CMK (cell line): Measurements from ENCODE around the gene SIGLEC11.
"Not testable (repeated sequence)": the region's sequence is repeated elsewhere in the genome, so short reads cannot be mapped to it uniquely, and the experiment has no call there.

ENCODE experiments used
- DNase-seq: peaks from one replicate; pipeline ENCODE4 v3.0.0-alpha.2; 2010; ENCODE audit warnings: low read depth

The SIGLEC11 gene

DNA sequence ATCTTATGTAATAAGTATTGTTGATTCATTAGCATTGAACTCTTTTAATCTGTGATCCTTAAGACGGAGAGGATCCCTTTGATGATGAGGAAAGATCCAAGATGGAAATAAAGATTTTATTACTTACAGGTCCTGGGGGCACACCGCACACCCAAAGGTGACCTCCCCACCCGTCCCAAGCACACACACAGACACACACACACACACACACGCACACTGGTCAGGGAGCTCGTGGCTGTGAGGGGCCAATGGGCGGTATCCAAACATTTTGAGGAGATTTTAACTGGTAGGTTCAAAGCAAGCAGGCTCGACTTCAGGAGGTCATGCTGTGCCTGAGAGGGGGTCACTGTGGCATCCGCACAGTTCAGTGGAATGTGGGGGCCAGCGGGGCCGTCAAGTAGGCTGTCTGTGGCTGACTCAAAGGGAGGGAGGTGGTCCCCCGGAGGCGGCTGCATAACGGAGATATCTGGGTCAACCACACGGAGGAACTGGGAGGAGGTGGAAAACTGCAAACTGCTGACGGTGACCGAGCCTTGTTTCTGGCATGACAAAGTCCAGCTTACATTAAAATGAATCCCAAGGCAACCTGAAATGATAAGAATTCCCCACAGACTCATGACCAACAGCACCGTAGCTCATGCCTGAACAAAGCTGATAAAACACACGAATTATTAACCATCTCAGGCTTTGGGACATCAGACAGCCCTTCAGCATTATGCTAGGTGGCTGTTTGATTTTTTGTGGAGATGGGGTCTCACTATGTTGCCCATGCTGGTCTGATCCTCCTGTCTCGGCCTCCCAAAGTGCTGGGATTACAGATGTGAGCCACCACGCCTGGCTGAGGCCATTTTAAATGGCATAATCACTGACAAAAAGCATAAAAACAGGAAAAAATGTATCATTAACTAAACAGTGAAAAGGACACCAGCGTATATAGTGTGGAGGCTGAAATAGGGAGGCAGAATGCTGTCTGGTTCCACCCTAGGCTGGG, 20.9 kb upstream of the SIGLEC11 start:
- DNase-seq, result peak; percentile 77

DNA sequence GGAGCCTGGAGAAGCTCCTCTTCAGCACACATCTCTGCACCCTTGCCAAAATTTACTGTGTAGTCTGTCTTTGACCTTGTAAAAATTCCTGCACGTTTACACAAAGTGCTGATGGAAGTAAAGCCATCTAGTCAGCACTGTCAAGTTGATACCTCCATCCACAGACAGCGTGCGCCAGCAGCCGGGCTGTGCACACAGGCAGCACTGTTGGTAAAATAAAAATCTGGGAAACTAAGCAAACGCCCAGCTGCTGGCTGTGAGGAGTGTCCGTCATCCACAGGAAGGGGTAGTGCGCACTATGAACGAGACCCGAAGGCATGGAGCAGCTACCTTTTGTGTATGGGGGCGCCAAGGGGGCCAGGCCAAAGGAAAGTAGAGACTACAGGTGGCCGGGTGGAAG, 17.4 kb upstream of the SIGLEC11 start:
- DNase-seq, result no peak

- no peak for DNase-seq
Measured at GRCh38 chr19:49977881-49978280, 16.9 kb upstream of the SIGLEC11 start.

DNA sequence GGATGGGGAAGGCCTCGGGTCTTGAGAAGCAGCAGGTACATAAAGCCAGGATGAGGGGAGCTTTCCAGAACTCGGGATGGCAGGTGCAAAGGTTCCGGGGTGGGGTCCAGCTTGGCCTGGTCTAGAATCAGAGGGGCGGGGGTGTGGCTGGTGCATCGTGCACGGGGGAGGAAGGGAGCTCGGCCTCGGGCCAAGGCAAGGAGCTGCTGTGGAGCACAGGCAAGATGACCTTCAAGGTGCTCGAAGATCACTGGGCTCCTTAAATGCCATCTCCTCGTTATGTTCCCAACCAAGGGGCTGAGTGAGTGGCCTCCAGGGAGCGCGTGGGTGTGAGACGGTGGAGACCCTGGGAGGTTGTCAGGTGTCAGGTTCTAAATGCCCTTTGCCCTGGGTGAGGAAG, 16.1 kb upstream of the SIGLEC11 start:
- DNase-seq, result no peak

DNA sequence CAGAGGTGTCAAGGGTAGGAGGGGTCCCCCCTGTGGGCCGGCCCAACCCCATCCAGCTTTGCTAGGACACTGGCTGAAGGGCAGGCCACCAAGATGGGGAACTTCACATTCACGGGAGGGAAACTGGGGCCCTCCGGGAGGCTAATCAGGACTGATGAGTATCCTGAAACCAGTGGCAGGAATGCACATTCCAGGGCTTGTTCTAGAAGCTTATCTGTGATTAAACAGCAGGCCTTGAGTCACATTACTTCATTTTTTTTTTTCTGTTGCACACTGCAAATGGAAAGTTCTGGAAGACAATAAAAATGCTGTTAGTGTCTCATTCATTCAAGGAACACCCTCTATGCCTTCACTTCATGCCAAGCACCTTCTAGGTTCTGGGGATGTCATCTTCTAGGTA, 15.5 kb upstream of the SIGLEC11 start:
- DNase-seq, result no peak

GRCh38 chr19:49975051-49975450, 14.1 kb upstream of the SIGLEC11 start:
- no peak for DNase-seq

DNA sequence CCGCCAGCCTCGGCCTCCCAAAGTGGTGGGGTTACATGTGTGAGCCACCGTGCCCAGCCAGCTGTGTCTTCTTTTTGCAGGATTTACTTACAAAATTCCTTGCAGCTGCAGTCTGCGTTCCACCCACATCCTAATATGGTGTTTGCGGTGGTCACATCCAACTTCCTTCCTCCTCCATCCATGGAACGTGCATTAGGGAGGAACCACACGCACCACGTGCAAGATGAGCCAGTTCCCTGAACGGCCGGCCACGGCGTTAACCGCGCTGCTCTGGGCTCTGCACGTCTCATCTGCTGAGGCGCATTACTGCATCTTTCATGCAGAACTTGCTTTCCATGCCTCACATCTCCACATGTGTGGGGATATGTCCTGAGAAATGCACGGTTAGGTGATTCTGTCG, 13.0 kb upstream of the SIGLEC11 start:
- DNase-seq, result no peak

DNA sequence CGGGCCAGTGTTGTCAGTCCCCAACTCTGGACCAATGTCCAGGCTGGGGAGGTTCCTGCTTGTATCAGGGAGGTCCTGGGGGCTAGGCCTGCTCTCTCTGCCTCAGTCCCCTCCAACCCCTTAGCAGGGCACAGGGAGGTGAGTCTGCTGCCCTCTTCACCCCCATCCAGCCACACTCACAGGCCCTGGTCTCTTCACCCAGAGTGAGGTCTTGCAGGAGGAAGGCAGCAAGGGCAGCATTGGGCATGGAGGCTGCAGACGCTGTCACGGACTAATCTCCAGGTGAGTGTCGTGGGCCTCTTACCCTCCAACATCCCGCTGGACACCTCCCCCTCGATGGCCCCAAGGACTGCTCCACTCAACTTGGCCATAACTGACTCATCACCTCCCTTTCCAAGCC, 11.9 kb upstream of the SIGLEC11 start:
- no peak for DNase-seq

DNA sequence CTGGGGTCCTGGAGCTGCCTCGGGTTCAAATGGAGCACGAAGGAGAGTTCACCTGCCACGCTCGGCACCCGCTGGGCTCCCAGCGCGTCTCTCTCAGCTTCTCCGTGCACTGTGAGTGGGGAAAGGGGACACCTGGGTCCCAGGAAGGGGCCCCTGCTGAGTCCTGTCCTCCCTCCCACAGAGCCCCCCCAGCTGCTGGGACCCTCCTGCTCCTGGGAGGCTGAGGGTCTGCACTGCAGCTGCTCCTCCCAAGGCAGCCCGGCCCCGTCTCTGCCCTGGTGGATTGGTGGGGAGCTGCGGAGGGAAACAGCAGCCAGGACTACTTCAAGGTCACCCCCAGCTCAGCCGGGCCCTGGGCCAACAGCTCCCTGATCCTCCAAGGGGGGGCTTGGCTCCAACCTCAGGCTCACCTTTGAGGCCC, 11.0 kb upstream of the SIGLEC11 start:
- DNase-seq, result no peak

GRCh38 chr19:49969355-49969754, 8.4 kb upstream of the SIGLEC11 start:
- not testable (repeated sequence) for DNase-seq

- no peak for DNase-seq
Measured at GRCh38 chr19:49968279-49968922, 7.4 kb upstream of the SIGLEC11 start.

DNA sequence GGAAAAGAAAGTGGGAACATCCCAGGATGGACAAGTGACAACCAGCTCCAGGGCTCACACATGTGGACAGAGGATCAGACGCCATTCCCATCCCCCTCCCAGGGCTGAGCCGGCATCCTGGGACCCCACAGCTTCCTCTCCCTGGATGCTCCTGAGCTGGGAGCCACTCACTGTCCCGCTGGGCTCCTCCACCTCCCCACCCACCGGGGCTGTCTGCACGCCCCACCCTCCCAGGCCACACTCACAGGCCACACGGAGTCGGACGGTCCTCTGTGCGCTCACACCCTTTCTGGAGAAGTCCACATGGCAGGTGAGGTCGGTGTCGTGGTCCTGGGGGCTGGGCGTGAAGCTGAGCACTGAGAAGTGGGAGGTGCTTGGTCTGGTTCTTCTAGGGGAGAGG, 1.1 kb downstream of the SIGLEC11 start:
- DNase-seq, result not testable (repeated sequence)

DNA sequence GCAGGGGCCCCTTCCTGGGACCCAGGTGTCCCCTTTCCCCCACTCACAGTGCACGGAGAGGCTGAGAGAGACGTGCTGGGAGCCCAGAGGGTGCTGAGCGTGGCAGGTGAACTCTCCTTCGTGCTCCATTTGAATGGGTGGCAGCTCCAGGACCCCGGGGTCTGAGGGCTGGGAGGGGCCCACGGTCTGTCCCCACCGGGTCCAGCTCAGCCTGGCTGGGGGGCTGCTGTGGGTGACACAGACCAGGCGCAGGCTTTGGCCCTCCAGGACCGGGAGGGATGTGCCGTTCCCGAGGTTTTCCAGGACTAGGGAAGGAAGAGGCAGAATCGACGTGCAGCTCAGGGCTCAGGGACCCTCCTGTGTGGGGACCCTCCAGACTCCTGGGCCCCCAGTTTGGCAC, 2.4 kb downstream of the SIGLEC11 start:
- not testable (repeated sequence) for DNase-seq

- DNase-seq, result not testable (repeated sequence)
Measured at GRCh38 chr19:49958144-49958543, 2.8 kb downstream of the SIGLEC11 start.

DNA sequence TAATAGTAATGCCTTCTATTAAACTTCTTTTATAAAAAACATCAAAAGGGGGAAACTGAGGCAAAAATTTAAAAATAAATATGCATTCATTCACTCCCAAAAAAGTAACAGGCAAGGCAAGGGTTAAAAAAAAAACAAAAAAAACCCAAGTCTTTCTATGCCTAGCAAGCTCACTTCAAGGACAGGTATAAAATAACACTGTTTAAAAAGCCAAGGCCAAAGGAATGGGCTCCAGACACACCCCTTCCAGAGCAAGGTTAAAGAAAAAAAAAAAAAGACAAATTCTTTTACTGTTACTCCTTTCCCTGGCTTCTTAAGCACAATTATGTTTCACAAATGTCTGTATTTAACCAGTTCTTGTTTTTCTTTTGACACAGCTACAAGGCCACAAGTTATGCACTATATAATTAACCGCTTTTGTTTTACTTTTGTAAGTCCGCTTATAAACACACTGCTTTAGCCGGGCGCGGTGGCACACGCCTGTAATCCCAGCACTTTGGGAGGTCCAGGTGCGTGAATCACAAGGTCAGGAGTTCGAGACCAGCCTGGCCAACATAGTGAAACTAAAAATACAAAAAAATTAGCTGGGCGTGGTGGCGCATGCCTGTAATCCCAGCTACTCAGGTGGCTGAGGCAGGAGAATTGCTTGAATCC, 3.6 kb downstream of the SIGLEC11 start:
- no peak for DNase-seq

DNA sequence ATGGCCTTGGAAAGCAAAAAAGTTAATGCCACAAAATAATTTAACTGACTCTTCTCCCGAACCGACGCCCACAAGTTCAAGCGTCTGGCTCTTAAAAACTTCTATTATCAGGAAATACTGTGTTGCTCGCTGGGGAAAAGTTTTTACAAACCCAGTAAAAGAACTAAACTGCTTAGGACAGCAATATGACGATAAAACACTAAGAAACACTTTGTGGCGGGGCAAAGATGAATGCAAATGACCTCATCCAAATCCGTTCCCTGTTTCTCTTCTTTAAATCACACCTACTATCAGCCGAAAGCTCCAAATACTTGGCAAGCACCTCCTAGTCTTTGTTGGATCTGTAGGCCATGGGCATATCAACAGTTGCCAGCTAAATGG, 4.9 kb downstream of the SIGLEC11 start:
- no peak for DNase-seq

DNA sequence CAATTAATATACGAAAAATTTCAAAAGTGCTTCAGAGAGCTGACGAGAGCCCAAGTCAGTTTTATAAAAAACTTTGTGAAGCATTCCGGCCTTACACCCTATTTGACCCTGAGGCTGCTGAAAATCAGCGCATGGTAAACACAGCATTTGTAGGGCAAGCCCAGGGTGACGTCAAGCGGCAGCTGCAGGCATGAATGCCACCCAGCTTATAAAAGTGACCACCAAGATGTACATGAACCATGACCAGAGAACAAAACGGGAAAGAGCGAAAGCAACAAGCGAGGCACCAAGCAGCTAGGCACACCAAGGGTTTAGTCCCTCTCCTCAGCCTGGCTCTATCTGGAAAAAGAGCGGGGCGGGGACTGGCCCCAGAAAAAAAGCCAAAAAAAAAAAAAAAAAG, 6.0 kb downstream of the SIGLEC11 start:
- no peak for DNase-seq

- no peak for DNase-seq
Measured at GRCh38 chr19:49954092-49954829, 6.7 kb downstream of the SIGLEC11 start.

- DNase-seq, result no peak
Measured at GRCh38 chr19:49953416-49953815, 7.6 kb downstream of the SIGLEC11 start.

- no peak for DNase-seq
Measured at GRCh38 chr19:49952906-49953305, 8.1 kb downstream of the SIGLEC11 start.

GRCh38 chr19:49952479-49952836, 8.5 kb downstream of the SIGLEC11 start:
- no peak for DNase-seq

DNA sequence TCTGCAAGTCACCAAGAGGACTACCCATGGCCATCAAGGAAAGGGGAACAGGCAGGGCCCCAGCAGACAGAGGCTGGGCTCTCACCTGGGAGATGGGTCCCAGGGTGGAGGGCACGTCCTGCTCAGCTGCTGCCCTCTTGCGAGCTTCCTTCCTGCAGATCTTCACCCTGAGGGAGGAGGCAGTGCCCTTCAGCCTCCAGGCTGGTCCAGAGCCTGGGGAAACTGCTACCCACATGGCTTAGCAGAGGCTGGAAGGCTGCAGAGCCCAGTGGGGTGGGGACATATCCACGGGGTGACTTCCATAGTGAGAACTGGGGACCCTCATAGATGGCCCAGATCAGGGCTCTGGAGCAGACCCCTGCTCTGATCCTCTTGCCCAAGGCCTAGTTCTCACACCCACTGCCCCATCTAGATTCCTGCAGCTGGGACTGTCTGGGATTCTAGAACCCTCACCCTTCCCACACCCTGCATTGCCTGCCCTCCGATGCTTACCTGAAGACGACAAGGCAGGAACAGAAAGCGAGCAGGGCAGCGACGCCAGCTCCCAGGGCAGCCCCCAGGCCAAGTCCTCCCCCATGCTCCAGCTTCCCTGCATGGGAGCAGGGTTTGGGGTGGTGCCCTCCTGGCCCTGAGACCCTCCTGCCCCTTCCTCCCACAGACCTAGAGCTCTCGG, 9.0 kb downstream of the SIGLEC11 start:
- no peak for DNase-seq
